Measurements from ENCODE around the gene GNAI2.

GNAI2 gene

GRCh38 chr3:50286322-50287227 lies 50.6 kb downstream of the GNAI2 start:
- POLR2A ChIA-PET (ENCODE audit: low non-redundant PET), result no interaction called here

GRCh38 chr3:50287262-50287661 lies 51.3 kb downstream of the GNAI2 start:
- peak overlapping the region; percentile 93 for H3K27ac ChIP-seq
- no peak for DNase-seq (ENCODE audit: low spot score)
- POLR2A ChIA-PET (ENCODE audit: low non-redundant PET), result no interaction called here
- CTCF ChIA-PET, result no interaction called here
- no peak for TF ChIP-seq CTCF (conservative IDR thresholded peaks at IDR 0.05; ENCODE audit: low read depth)

More at GRCh38 chr3:50286322-50287227, 50.6 kb downstream of the GNAI2 start:
- TF ChIP-seq CTCF (conservative IDR thresholded peaks at IDR 0.05; ENCODE audit: low read depth), result no peak
- CTCF ChIA-PET, result no interaction called here
- DNase-seq (ENCODE audit: low spot score), result no peak
- peak overlapping the region; percentile 93 for H3K27ac ChIP-seq

GRCh38 chr3:50288387-50289007 lies 52.5 kb downstream of the GNAI2 start:
- DNase-seq (ENCODE audit: low spot score), result no peak
- peak overlapping the region; percentile 93; the same call in 1 of the 2 replicates for H3K27ac ChIP-seq
- no peak for TF ChIP-seq CTCF (conservative IDR thresholded peaks at IDR 0.05; ENCODE audit: low read depth)
- CTCF ChIA-PET, result interaction anchor here (0.6 kb wide), 1 partner anchor 52 kb away, joined by 3 read pairs; the partner anchor contains the start of gene RASSF1
- POLR2A ChIA-PET (ENCODE audit: low non-redundant PET), result no interaction called here

- H3K27ac ChIP-seq, result peak overlapping the region; percentile 93
- DNase-seq (ENCODE audit: low spot score), result no peak
- no peak for TF ChIP-seq CTCF (conservative IDR thresholded peaks at IDR 0.05; ENCODE audit: low read depth)
- POLR2A ChIA-PET (ENCODE audit: low non-redundant PET), result no interaction called here
- CTCF ChIA-PET, result no interaction called here
Observed at GRCh38 chr3:50289130-50289529, 53.1 kb downstream of the GNAI2 start.

- H3K27ac ChIP-seq, result peak overlapping the region; percentile 93
- CTCF ChIA-PET, result no interaction called here
- POLR2A ChIA-PET (ENCODE audit: low non-redundant PET), result no interaction called here
- DNase-seq (ENCODE audit: low spot score), result no peak
- TF ChIP-seq CTCF (conservative IDR thresholded peaks at IDR 0.05; ENCODE audit: low read depth), result no peak
Observed at GRCh38 chr3:50290161-50290641, 54.2 kb downstream of the GNAI2 start.

- POLR2A ChIA-PET (ENCODE audit: low non-redundant PET), result no interaction called here
- DNase-seq (ENCODE audit: low spot score), result peak; percentile 74
- H3K27ac ChIP-seq, result peak within 1 kb of the TSS; percentile 93
- no peak for TF ChIP-seq CTCF (conservative IDR thresholded peaks at IDR 0.05; ENCODE audit: low read depth)
- CTCF ChIA-PET, result interaction anchor here (1.1 kb wide), 1 partner anchor 32 kb away, joined by 4 read pairs; no protein-coding TSS in a partner anchor
Observed at GRCh38 chr3:50292159-50293078, 56.4 kb downstream of the GNAI2 start, which contains the start of gene IFRD2. Gene IFRD2, minus strand, starts transcription at chr3:50292429. Its CDS starts 155 bp downstream, at chr3:50292274.

Data from RWPE1 (cell line).